ENCODE results near the gene LRP1B. TPM values are rescaled to one million over a fixed set of nuclear protein-coding genes. Genes with fewer than 3 reads are reported as not detected.

LRP1B gene
- total RNA-seq, 1 experiment from 2014 or later: 0.08 TPM

DNA sequence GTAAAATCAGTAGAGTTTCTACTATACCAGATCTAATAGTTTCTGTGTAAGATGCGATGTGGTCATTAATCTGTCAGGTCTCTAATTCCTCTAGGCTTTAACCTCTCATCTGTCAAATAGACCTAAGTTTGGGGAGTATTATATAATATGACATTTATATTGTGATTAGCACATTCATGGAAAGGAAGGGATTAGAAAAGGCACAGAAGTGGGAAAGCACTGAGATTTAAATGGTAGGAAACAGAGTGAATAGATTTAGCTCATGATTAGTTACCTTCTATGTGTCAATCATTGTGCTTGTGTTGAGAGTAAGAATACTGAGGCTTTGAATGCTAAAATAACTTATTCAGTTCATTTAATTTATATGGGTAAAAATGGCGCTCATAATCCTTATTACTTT is 118.0 kb downstream of the LRP1B start:
- Histone ChIP-seq H3K36me3 (no peaks in the 10 kb centered on the region), H3K9me3 (replicated peaks) (no peaks in the 10 kb centered on the region), H3K4me1 (replicated peaks) (no peaks in the 10 kb centered on the region), H3K27me3 (replicated peaks) (no peaks in the 10 kb centered on the region), H3K27ac (no peak overlapping the region), H3K4me3 (no peak overlapping the region)
- DNase-seq (ENCODE audit: low read depth in 1 of 2, low spot score in 2 of 2): no peak

DNA sequence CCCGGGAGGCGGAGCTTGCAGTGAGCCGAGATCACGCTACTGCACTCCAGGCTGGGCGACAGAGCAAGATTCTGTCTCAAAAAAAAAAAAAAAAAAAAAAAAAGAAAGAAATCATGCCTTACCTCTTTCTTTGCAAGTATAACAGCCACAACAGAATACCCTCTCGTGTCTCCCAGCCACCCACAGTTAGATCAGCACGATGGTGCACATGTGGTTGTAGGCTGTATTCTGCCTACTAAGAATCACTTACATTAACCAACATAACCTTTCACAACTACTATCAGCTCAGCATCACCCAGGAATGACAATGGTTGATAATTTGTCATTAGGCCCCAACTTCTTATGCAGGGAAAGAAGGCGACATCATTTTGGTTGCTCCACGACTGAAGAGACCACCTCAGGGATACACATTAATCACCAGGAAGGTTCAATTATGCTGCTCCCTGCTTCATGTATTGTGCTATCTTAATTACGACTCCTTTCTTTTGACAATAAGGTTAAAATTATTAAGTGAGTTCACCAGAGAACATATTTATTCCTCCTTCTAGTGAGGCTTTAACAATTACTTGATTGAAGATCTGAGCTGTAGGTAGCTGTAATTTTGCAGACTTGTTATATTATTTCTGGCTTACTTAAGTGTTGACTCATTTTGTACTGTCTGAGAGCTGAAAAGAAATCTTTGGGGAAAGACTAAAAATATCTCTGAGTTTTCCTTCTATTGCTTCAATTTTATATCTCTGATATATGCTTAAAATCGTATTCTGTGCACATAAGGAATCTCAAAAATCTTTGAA is 120.1 kb downstream of the LRP1B start:
- Histone ChIP-seq H3K4me1 (replicated peaks) (no peaks in the 10 kb centered on the region), H3K4me3 (no peak overlapping the region), H3K9me3 (replicated peaks) (no peaks in the 10 kb centered on the region), H3K27ac (no peak overlapping the region), H3K36me3 (no peaks in the 10 kb centered on the region), H3K27me3 (replicated peaks) (no peaks in the 10 kb centered on the region)
- no peak for DNase-seq (ENCODE audit: low read depth in 1 of 2, low spot score in 2 of 2)

DNA sequence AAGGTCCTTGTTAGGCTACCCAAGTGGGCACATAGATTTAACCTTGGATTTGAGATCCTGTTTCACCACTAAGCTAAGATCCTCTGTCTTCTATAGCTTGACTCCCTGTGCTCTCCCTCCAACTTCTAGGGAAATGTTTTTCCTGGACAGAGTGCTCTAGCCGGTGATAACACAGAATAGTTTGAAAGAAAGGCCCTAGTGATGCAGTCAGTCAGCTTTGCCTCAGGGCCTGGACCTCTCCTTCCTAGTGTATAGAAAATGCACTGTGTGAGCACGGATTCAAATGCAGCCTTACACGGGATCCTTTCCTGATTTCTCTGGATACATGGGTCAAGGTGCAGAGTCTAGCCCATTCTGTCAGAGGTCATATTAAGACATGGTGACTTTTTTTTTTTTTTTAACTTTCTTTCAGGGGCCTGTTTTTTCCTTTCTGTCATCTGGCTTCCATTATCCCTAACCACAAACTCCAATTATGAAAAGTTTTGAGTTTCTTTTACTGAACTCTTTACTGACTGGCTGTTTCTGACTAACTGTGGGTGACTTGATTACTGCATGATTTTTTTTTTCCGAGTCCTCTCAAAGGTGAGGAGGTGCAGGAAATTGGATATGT is 122.6 kb downstream of the LRP1B start:
- DNase-seq (ENCODE audit: low read depth in 1 of 2, low spot score in 2 of 2): no peak
- Histone ChIP-seq H3K27ac (no peak overlapping the region), H3K36me3 (no peaks in the 10 kb centered on the region), H3K4me1 (replicated peaks) (no peaks in the 10 kb centered on the region), H3K4me3 (no peak overlapping the region), H3K9me3 (replicated peaks) (no peaks in the 10 kb centered on the region), H3K27me3 (replicated peaks) (no peaks in the 10 kb centered on the region)

DNA sequence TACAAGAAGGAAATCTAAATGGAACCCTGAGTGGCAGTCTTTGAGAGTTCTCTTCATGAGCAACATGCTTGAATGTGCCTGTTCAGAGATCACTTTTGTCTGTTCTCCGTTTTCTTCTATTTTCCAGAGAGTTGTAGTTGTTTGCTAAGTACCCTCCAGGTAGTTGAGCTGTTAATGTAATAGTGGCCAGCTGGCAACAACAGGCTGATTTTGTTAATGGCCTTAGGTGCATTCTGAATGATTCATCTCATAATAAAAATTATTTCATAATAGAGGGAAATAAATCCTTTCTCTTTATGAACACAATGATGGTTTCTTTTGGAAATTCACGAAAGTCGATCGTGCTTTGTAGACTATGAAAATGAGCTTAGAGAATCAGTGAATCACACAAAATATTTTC is 136.8 kb downstream of the LRP1B start:
- Histone ChIP-seq H3K4me1 (replicated peaks) (no peaks in the 10 kb centered on the region), H3K9me3 (replicated peaks) (no peaks in the 10 kb centered on the region), H3K36me3 (no peaks in the 10 kb centered on the region), H3K27ac (no peak overlapping the region), H3K4me3 (no peak overlapping the region), H3K27me3 (replicated peaks) (no peaks in the 10 kb centered on the region)
- no peak for DNase-seq (ENCODE audit: low read depth in 1 of 2, low spot score in 2 of 2)

- Histone ChIP-seq H3K9me3 (replicated peaks) (no peaks in the 10 kb centered on the region), H3K4me3 (no peak overlapping the region), H3K27me3 (replicated peaks) (no peaks in the 10 kb centered on the region), H3K4me1 (replicated peaks) (no peaks in the 10 kb centered on the region), H3K36me3 (no peaks in the 10 kb centered on the region), H3K27ac (no peak overlapping the region)
- DNase-seq (ENCODE audit: low read depth in 1 of 2, low spot score in 2 of 2): no peak
Observed at GRCh38 chr2:141992695-141993094, 138.1 kb downstream of the LRP1B start.

DNA sequence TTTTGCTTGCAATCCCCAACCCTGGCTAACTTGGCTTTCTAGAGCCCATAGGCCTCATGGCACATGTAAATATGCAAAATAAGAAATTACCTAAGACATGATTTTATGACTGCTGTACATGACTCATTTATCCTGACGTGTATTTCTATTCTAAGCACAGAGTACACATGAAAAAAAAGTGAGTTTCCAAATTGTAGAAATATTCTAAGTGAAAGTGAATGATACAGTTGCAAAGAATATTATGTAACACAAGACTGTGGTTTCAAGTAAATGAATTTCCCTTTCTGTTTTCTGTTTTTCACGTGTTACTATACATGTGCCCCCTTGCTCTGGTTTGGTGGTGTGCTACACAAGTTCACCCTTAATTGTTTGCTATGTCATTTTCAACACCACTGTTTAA is 162.4 kb downstream of the LRP1B start:
- Histone ChIP-seq H3K4me1 (replicated peaks) (no peaks in the 10 kb centered on the region), H3K4me3 (no peak overlapping the region), H3K27me3 (replicated peaks) (no peaks in the 10 kb centered on the region), H3K36me3 (no peaks in the 10 kb centered on the region), H3K27ac (no peak overlapping the region), H3K9me3 (replicated peaks) (no peaks in the 10 kb centered on the region)
- DNase-seq (ENCODE audit: low read depth in 1 of 2, low spot score in 2 of 2): no peak

- Histone ChIP-seq H3K27ac (no peak overlapping the region), H3K4me3 (no peak overlapping the region), H3K9me3 (replicated peaks) (no peaks in the 10 kb centered on the region), H3K36me3 (no peaks in the 10 kb centered on the region), H3K27me3 (replicated peaks) (no peaks in the 10 kb centered on the region), H3K4me1 (replicated peaks) (no peaks in the 10 kb centered on the region)
- no peak for DNase-seq (ENCODE audit: low read depth in 1 of 2, low spot score in 2 of 2)
Observed at GRCh38 chr2:141967980-141968379, 162.8 kb downstream of the LRP1B start.

- no peaks in the 10 kb centered on the region for H3K27me3 ChIP-seq (replicated peaks)
- no peak for DNase-seq (ENCODE audit: low read depth in 1 of 2, low spot score in 2 of 2)
- no peak overlapping the region for H3K27ac ChIP-seq
- no peak overlapping the region for H3K4me3 ChIP-seq
- no peaks in the 10 kb centered on the region for H3K4me1 ChIP-seq (replicated peaks)
- no peaks in the 10 kb centered on the region for H3K36me3 ChIP-seq
- H3K9me3 ChIP-seq (replicated peaks): no peaks in the 10 kb centered on the region
Observed at GRCh38 chr2:141967503-141967902, 163.3 kb downstream of the LRP1B start.

DNA sequence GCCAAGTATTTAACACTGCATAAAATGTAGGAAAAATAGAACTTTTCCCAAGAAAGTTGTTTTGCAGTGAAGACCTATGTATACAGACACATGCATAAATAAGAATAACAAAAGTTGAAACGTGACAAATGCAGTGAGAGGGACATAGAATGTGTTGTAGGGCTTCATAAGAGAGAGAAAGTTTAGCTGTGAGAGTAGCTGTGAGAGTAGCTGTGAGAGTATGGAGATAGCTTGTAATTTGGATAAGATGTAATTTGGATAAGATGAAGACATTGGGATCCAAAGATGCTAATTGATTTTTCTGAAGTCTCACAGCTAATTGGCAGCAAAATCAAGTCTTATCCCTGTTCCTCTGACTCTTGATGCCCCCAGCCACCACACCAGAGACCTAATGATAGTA is 170.9 kb downstream of the LRP1B start:
- DNase-seq (ENCODE audit: low read depth in 1 of 2, low spot score in 2 of 2): no peak
- Histone ChIP-seq H3K4me1 (replicated peaks) (no peaks in the 10 kb centered on the region), H3K9me3 (replicated peaks) (no peaks in the 10 kb centered on the region), H3K36me3 (no peaks in the 10 kb centered on the region), H3K27me3 (replicated peaks) (no peaks in the 10 kb centered on the region), H3K27ac (no peak overlapping the region), H3K4me3 (no peak overlapping the region)

DNA sequence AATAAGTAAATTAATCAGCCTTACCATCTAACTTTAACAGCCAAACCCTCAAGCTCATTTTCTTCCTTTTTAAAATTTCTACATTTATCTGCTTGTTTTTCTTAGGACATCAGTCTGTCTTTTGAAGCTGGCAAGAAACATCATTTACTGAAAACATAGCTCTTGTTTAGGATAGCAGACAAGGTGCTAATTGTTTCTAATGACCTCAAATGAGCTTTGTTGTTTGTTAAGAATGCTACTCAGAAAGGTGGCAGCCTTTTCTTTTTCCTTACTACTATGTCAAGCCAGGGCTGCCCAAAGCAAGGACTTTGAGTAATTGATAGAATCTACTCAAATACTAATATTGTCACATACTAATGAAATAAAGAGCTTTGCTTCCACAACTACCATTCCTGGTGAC is 171.8 kb downstream of the LRP1B start:
- H3K36me3 ChIP-seq: no peaks in the 10 kb centered on the region
- DNase-seq (ENCODE audit: low read depth in 1 of 2, low spot score in 2 of 2): no peak
- no peak overlapping the region for H3K27ac ChIP-seq
- no peaks in the 10 kb centered on the region for H3K4me1 ChIP-seq (replicated peaks)
- no peaks in the 10 kb centered on the region for H3K27me3 ChIP-seq (replicated peaks)
- H3K9me3 ChIP-seq (replicated peaks): no peaks in the 10 kb centered on the region
- H3K4me3 ChIP-seq: no peak overlapping the region

- Histone ChIP-seq H3K4me1 (replicated peaks) (no peaks in the 10 kb centered on the region), H3K27me3 (replicated peaks) (no peaks in the 10 kb centered on the region), H3K36me3 (no peaks in the 10 kb centered on the region), H3K4me3 (no peak overlapping the region), H3K27ac (no peak overlapping the region), H3K9me3 (replicated peaks) (no peaks in the 10 kb centered on the region)
- no peak for DNase-seq (ENCODE audit: low read depth in 1 of 2, low spot score in 2 of 2)
Observed at GRCh38 chr2:141957827-141958450, 172.9 kb downstream of the LRP1B start.

DNA sequence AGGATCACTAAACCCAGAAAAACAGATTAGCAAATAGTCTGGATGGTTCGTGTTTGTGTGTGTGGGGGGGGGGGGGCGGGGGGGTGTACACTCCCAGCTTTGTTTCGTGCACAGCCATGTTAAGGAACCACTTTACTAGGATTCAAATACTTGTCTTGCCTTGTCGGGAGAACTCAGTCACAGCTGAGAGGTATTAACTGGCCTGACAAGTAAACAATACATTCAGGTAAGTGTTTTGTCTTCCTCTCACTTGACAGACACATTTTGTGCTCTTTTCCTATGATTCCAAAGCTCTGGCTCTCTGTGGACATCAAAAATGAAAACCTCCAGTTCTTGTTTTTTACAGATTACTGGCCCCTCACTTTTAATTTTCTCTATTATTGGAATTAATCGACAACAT is 173.5 kb downstream of the LRP1B start:
- Histone ChIP-seq H3K27me3 (replicated peaks) (no peaks in the 10 kb centered on the region), H3K4me3 (no peak overlapping the region), H3K36me3 (no peaks in the 10 kb centered on the region), H3K27ac (no peak overlapping the region), H3K9me3 (replicated peaks) (no peaks in the 10 kb centered on the region), H3K4me1 (replicated peaks) (no peaks in the 10 kb centered on the region)
- no peak for DNase-seq (ENCODE audit: low read depth in 1 of 2, low spot score in 2 of 2)

DNA sequence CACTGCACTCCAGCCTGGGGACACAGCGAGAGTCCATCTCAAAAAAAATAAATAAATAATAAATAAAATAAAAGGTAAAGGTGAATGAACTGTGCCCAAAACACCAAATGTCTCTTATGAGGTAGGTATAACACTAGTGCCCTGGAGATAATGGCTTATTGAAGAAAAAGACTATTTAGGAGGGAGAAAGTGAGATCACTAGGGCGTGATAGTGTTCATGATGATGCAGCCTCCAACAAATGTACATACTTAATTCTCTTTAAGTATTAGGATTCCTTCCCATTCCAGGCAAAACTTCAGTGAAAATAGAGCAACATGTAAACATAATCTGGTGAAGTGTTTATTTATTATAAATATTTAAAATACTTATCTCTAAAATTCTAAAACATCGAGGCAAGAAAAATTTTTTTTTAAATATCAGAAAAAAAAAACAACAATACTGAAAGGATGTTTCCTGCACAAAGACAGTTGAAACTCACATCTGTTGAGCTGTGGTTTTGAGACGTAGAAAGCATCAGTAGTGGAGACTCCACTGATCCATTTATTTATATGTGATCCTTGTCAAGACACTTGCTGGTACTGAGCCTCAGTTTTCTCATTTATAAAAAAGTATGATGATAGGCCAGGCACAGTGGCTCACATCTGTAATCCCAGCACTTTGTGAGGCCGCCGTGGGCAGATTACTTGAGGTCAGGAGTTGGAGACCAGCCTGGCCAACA is 183.3 kb downstream of the LRP1B start:
- H3K36me3 ChIP-seq: no peaks in the 10 kb centered on the region

DNA sequence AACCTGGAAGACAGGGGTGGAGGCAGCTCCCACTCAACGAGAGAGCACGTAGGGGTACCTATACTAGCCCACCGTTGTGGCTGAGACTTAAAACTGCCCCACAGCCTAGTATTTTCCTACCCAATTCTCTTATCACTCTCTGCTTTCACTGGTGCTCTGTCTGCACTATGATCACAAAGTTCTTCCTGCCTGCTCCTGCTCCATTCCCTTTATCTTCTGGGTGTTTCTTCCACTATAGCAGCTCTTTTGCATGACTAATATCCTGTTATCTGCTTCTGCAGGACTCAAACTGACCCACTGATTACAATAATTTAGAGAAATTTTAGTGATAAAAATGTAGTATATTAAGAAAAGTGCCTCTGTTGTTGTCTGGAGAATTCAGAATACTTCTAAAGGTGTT is 184.8 kb downstream of the LRP1B start:
- Histone ChIP-seq H3K4me1 (replicated peaks) (no peaks in the 10 kb centered on the region), H3K27me3 (replicated peaks) (no peaks in the 10 kb centered on the region), H3K4me3 (no peak overlapping the region), H3K27ac (no peak overlapping the region), H3K36me3 (no peaks in the 10 kb centered on the region), H3K9me3 (replicated peaks) (no peaks in the 10 kb centered on the region)
- DNase-seq (ENCODE audit: low read depth in 1 of 2, low spot score in 2 of 2): no peak

More for the DNA sequence above, 183.3 kb downstream of the LRP1B start:
- no peaks in the 10 kb centered on the region for H3K9me3 ChIP-seq (replicated peaks)
- DNase-seq (ENCODE audit: low read depth in 1 of 2, low spot score in 2 of 2): no peak
- no peaks in the 10 kb centered on the region for H3K27me3 ChIP-seq (replicated peaks)
- H3K4me1 ChIP-seq (replicated peaks): no peaks in the 10 kb centered on the region
- no peak overlapping the region for H3K4me3 ChIP-seq
- no peak overlapping the region for H3K27ac ChIP-seq
